Neural cell (in vitro differentiated cells): Measurements from ENCODE around the gene GFOD2. TPM values are rescaled to one million over a fixed set of nuclear protein-coding genes. Genes with fewer than 3 reads are reported as not detected.

ENCODE experiments used
- H2AFZ ChIP-seq: fragments of 200-600, 300-800 bp; sonication (generic), shearing (Covaris generic); 2 replicates; pipeline ENCODE4 v1.6.0; 2014; ENCODE audit warnings: low read depth, mild to moderate bottlenecking, antibody characterized with exemption, low read length, moderate library complexity
- H3F3A ChIP-seq: fragments of 200-600 bp; shearing (Covaris generic); 2 replicates; pipeline ENCODE4 v1.6.1; 2016; ENCODE audit warnings: mild to moderate bottlenecking, moderate library complexity, mixed read lengths, antibody characterized with exemption, low read length; ENCODE audit not compliant: insufficient read depth, poor library complexity, severe bottlenecking
- H3K27ac ChIP-seq: fragments of 200-600, 300-800 bp; sonication (generic), shearing (Covaris generic); 2 replicates; pipeline ENCODE4 v1.5.1; 2014; ENCODE audit warnings: mild to moderate bottlenecking, low read length, moderate library complexity
- H3K27me3 ChIP-seq: fragments of 300-800, 200-600 bp; sonication (generic), shearing (Covaris generic); 2 replicates; pipeline ENCODE4 v1.6.0; 2014; ENCODE audit warnings: mild to moderate bottlenecking, low read depth, low read length, moderate library complexity; ENCODE audit not compliant: insufficient read depth
- H3K36me3 ChIP-seq: fragments of 300-800, 200-600 bp; sonication (generic), shearing (Covaris generic); 2 replicates; pipeline ENCODE4 v1.5.1; 2014; ENCODE audit warnings: mild to moderate bottlenecking, antibody characterized with exemption, low read length, moderate library complexity; ENCODE audit not compliant: insufficient read depth
- H3K4me2 ChIP-seq: fragments of 300-800, 200-600 bp; sonication (generic), shearing (Covaris generic); 2 replicates; pipeline ENCODE4 v1.6.0; 2014; ENCODE audit warnings: mild to moderate bottlenecking, low read length
- H3K4me3 ChIP-seq: fragments of 300-800, 200-600 bp; sonication (generic), shearing (Covaris generic); 2 replicates; pipeline ENCODE4 v1.5.1; 2014; ENCODE audit warnings: mild to moderate bottlenecking, low read length, moderate library complexity
- H3K79me2 ChIP-seq: fragments of 200-600 bp; shearing (Covaris generic); replicated peaks from 2 replicates; pipeline ENCODE4 v1.6.0; 2014; ENCODE audit warnings: mild to moderate bottlenecking, low read length, moderate library complexity; ENCODE audit not compliant: insufficient read depth
- H3K9ac ChIP-seq: fragments of 300-800, 200-600 bp; sonication (generic), shearing (Covaris generic); 2 replicates; pipeline ENCODE4 v1.6.1; 2016; ENCODE audit warnings: mild to moderate bottlenecking, low read length, mixed read lengths
- H3K9me2 ChIP-seq: fragments of 200-600 bp; shearing (Covaris generic); 2 replicates; pipeline ENCODE4 v1.6.1; 2016; ENCODE audit warnings: mild to moderate bottlenecking, low read length, mixed read lengths; ENCODE audit not compliant: insufficient read depth
- H3K9me3 ChIP-seq: fragments of 200-600, 300-800 bp; sonication (generic), shearing (Covaris generic); 2 replicates; pipeline ENCODE4 v1.6.1; 2016; ENCODE audit warnings: mild to moderate bottlenecking, mixed run types, low read length, moderate library complexity, mixed read lengths
- H4K20me1 ChIP-seq: fragments of 200-600 bp; shearing (Covaris generic); 2 replicates; pipeline ENCODE4 v1.6.1; 2016; ENCODE audit warnings: mild to moderate bottlenecking, mixed run types; ENCODE audit not compliant: insufficient read depth
- EP300 ChIP-seq: fragments of 450-650 bp; conservative IDR thresholded peaks from 2 replicates; pipeline ENCODE4 v1.6.1; 2014; ENCODE audit warnings: antibody characterized with exemption, mild to moderate bottlenecking, moderate library complexity; ENCODE audit not compliant: poor library complexity, severe bottlenecking
- EZH2 ChIP-seq: fragments of 200-600, 300-800 bp; shearing (Covaris generic), sonication (generic); IDR thresholded peaks from 2 replicates; pipeline ENCODE4 v1.6.1; 2014; ENCODE audit warnings: antibody characterized with exemption, low read length, borderline replicate concordance, mild to moderate bottlenecking; ENCODE audit not compliant: insufficient read depth, poor library complexity, severe bottlenecking
- MXI1 ChIP-seq: fragments of 450-650 bp; conservative IDR thresholded peaks from 2 replicates; pipeline ENCODE4 v1.6.1; 2014; ENCODE audit warnings: antibody characterized with exemption, mild to moderate bottlenecking; ENCODE audit not compliant: poor library complexity, severe bottlenecking
- POLR2AphosphoS5 ChIP-seq: IDR thresholded peaks from 2 replicates; pipeline ENCODE4 v1.6.1; 2012
- RAD21 ChIP-seq: fragments of 450-650 bp; conservative IDR thresholded peaks from 2 replicates; pipeline ENCODE4 v1.6.1; 2014; ENCODE audit warnings: antibody characterized with exemption, mild to moderate bottlenecking, moderate library complexity
- SMC3 ChIP-seq: fragments of 450-650 bp; conservative IDR thresholded peaks from 2 replicates; pipeline ENCODE4 v1.6.1; 2014; ENCODE audit warnings: antibody characterized with exemption, mild to moderate bottlenecking, moderate library complexity; ENCODE audit not compliant: poor library complexity
- TAF1 ChIP-seq: IDR thresholded peaks from 2 replicates; pipeline ENCODE4 v1.6.1; 2012; ENCODE audit warnings: low read depth
- polyA plus RNA-seq: library from polyadenylated mRNA; depleted of rRNA; stranded (reverse); fragments of >200 nt; gene quantifications from 2 replicates; pipeline ENCODE4 v1.2.3, GENCODE V29; 2014
- TF ChIP-seq, protein P1 (sequence below): fragments of 450-650 bp; IDR thresholded peaks from 2 replicates; pipeline ENCODE4 v1.5.1; 2014; ENCODE audit warnings: antibody characterized with exemption, mild to moderate bottlenecking, moderate library complexity; ENCODE audit not compliant: poor library complexity, severe bottlenecking
- TF ChIP-seq, protein P2 (sequence below): IDR thresholded peaks from 2 replicates; pipeline ENCODE4 v1.6.1; 2012; ENCODE audit warnings: borderline replicate concordance

Gene GFOD2
- polyA plus RNA-seq, 1 donor from 2014 or later, result 88.4 TPM

DNA sequence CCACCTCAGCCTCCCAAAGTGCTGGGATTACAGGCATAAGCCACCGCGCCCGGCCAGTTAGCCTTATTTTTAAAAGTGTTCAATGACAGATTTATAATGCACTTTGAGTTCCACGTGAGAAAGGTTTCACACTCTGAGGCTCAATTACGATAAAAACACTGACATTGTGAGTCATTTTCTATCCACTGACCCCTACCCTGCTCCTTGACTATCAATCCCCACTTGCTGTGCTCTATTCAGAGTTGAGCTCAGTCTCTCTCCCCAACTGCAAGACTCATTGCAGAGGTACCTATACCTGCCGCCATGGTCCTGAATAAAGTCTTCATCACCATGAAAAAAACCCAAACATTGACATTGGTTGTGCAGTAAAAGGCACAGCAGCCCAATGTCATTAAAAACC lies 8.5 kb downstream of the GFOD2 start:
- peaks cover 9% of the 10 kb centered on the region for H4K20me1 ChIP-seq
- peaks cover 73% of the 10 kb centered on the region for H3K79me2 ChIP-seq

DNA sequence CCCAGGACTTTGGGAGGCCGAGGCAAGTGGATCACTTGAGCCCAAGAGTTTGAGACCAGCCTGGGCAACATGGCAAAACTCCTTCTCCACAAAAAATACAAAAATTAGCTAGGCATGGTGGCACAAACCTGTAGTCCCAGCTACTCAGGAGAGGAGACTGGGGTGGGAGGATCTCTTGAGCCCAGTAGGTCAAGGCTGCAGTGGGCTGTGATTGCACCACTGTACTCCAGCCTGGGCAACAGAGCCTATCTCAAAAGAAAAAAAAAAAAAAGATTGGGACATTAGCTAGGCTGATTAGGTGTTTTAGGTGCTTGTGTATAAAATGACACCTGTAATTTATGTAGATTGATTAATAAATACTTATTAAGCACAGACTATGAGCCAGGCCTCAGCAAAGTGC lies 10.1 kb downstream of the GFOD2 start:
- Histone ChIP-seq H3F3A (no peaks in the 10 kb centered on the region), H2AFZ (no peak overlapping the region), H3K9me3 (no peaks in the 10 kb centered on the region), H3K27ac (no peak overlapping the region), H3K9me2 (no peaks in the 10 kb centered on the region), H3K4me3 (no peak overlapping the region), H3K9ac (no peak overlapping the region), H3K27me3 (no peaks in the 10 kb centered on the region), H3K4me2 (no peak overlapping the region), H3K79me2 (peaks cover 72% of the 10 kb centered on the region), H3K36me3 (no peaks in the 10 kb centered on the region), H4K20me1 (peaks cover 13% of the 10 kb centered on the region)
- TF ChIP-seq, protein P1, sequence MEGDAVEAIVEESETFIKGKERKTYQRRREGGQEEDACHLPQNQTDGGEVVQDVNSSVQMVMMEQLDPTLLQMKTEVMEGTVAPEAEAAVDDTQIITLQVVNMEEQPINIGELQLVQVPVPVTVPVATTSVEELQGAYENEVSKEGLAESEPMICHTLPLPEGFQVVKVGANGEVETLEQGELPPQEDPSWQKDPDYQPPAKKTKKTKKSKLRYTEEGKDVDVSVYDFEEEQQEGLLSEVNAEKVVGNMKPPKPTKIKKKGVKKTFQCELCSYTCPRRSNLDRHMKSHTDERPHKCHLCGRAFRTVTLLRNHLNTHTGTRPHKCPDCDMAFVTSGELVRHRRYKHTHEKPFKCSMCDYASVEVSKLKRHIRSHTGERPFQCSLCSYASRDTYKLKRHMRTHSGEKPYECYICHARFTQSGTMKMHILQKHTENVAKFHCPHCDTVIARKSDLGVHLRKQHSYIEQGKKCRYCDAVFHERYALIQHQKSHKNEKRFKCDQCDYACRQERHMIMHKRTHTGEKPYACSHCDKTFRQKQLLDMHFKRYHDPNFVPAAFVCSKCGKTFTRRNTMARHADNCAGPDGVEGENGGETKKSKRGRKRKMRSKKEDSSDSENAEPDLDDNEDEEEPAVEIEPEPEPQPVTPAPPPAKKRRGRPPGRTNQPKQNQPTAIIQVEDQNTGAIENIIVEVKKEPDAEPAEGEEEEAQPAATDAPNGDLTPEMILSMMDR, result no peak
- no peak for TF ChIP-seq POLR2AphosphoS5
- TF ChIP-seq, protein P2, sequence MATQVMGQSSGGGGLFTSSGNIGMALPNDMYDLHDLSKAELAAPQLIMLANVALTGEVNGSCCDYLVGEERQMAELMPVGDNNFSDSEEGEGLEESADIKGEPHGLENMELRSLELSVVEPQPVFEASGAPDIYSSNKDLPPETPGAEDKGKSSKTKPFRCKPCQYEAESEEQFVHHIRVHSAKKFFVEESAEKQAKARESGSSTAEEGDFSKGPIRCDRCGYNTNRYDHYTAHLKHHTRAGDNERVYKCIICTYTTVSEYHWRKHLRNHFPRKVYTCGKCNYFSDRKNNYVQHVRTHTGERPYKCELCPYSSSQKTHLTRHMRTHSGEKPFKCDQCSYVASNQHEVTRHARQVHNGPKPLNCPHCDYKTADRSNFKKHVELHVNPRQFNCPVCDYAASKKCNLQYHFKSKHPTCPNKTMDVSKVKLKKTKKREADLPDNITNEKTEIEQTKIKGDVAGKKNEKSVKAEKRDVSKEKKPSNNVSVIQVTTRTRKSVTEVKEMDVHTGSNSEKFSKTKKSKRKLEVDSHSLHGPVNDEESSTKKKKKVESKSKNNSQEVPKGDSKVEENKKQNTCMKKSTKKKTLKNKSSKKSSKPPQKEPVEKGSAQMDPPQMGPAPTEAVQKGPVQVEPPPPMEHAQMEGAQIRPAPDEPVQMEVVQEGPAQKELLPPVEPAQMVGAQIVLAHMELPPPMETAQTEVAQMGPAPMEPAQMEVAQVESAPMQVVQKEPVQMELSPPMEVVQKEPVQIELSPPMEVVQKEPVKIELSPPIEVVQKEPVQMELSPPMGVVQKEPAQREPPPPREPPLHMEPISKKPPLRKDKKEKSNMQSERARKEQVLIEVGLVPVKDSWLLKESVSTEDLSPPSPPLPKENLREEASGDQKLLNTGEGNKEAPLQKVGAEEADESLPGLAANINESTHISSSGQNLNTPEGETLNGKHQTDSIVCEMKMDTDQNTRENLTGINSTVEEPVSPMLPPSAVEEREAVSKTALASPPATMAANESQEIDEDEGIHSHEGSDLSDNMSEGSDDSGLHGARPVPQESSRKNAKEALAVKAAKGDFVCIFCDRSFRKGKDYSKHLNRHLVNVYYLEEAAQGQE, result no peak
- TF ChIP-seq EP300, result no peak
- no peak for TF ChIP-seq EZH2
- no peak for TF ChIP-seq TAF1
- no peak for TF ChIP-seq RAD21
- no peak for TF ChIP-seq MXI1
- TF ChIP-seq SMC3, result no peak

More for the DNA sequence above, 8.5 kb downstream of the GFOD2 start:
- TF ChIP-seq TAF1 (no peak), POLR2AphosphoS5 (no peak), EP300 (no peak), SMC3 (no peak), MXI1 (no peak), RAD21 (no peak), EZH2 (no peak)
- TF ChIP-seq, protein P1, result no peak
- TF ChIP-seq, protein P2, result no peak
- Histone ChIP-seq H3K9me2 (no peaks in the 10 kb centered on the region), H3K4me2 (no peak overlapping the region), H3K27me3 (no peaks in the 10 kb centered on the region), H3K9me3 (no peaks in the 10 kb centered on the region), H3K27ac (no peak overlapping the region), H3K9ac (no peak overlapping the region), H3F3A (no peaks in the 10 kb centered on the region), H3K36me3 (no peaks in the 10 kb centered on the region), H3K4me3 (no peak overlapping the region), H2AFZ (no peak overlapping the region)
